Psoas muscle (tissue), 8 donors: ENCODE data around the gene NDST1. TPM values are rescaled to one million over a fixed set of nuclear protein-coding genes. Genes with fewer than 3 reads are reported as not detected.

Experiments used
- ATAC-seq, 4 donors: fragments of 200-7000 bp; cut with Tn5 transposase; one replicate each; pipeline ENCODE4 v1.9.1; 2020; ENCODE audit warnings: moderate library complexity in 3 of 4, mild to moderate bottlenecking in 2 of 4
- DNase-seq, 2 donors: peaks; one replicate each; pipeline ENCODE4 v3.0.0-alpha.2; 2020
- H3K27ac ChIP-seq: fragments of 200-600 bp; one replicate; pipeline ENCODE4 v1.8.0; 2022
- H3K27me3 ChIP-seq, 3 donors: fragments of 200-600 bp in 1 of 3; one replicate each; pipeline versions ENCODE4 v1.6.1 to v1.8.0; 2013 to 2022; ENCODE audit warnings: low read length in 2 of 3, mild to moderate bottlenecking in 2 of 3, moderate library complexity in 1 of 3; ENCODE audit not compliant: insufficient read depth in 3 of 3
- H3K36me3 ChIP-seq, 2 donors: fragments of 200-600 bp in 1 of 2; one replicate each; pipeline versions ENCODE4 v1.6.1 to v1.8.0; 2013 to 2022; ENCODE audit warnings: low read depth in 1 of 2, mild to moderate bottlenecking in 1 of 2, moderate library complexity in 1 of 2; ENCODE audit not compliant: insufficient read depth in 1 of 2
- H3K4me1 ChIP-seq: fragments of 200-600 bp; one replicate; pipeline ENCODE4 v1.8.0; 2022
- H3K4me3 ChIP-seq: fragments of 200-600 bp; one replicate; pipeline ENCODE4 v1.8.0; 2022; ENCODE audit warnings: mild to moderate bottlenecking
- H3K9me3 ChIP-seq: fragments of 200-600 bp; one replicate; pipeline ENCODE4 v1.8.0; 2022
- CTCF ChIP-seq: fragments of 200-600 bp; IDR thresholded peaks from one replicate; pipeline ENCODE4 v1.8.0; 2022; ENCODE audit warnings: antibody characterized with exemption
- WGBS, 3 donors: extraction: QIAGEN DNeasy Blood & Tissue Kit; methylation state at CpG; one replicate each; pipeline versions ENCODE4 v1.1.6 to v1.1.7; 2013; 5-methylcytosine and 5-hydroxymethylcytosine counted together
- intact Hi-C, 2 donors: fragments of 100-400 bp; cut with DNase I; formaldehyde crosslinking; loops; one replicate each; pipeline versions ENCODE4 v1.11.0 to v1.14.2; 2022
- polyA plus RNA-seq, 3 donors: library from polyadenylated mRNA; stranded (reverse); fragments of 200-250 nt; gene quantifications; one replicate each; pipeline ENCODE4 v1.2.3, GENCODE V29; 2013
- total RNA-seq, 4 donors: library from RNA; stranded (reverse); fragmentation: NEBNext Ultra II Directional in 2 of 4; extraction: Animal tissue kit (Norgen Biotek cat#: 25700) in 2 of 4; gene quantifications; one replicate each; pipeline versions ENCODE4 v1.2.1 to v1.2.4, GENCODE V29; 2021 to 2023
- donor health status: healthy with polysubstance abuse.
- donor health status: DM: no; HTN: no; CAD: no; lungs with moderate emphysema.
- donor health status: Bipolar disorder and iron deficiency.
- donor health status: healthy.
- donor health status: DM: yes; HTN: yes; CAD: no.
- donor health status: DM: no; HTN: no; CAD: no.
- donor health status: DM: no; HTN: no; CAD: no.
- donor health status: DM: yes; HTN: yes; CAD: no.

NDST1 gene
- total and polyA plus RNA-seq, 7 donors: 11.0 to 40.2 (median 30.1) TPM

GRCh38 chr5:150529555-150529954 lies 21.6 kb downstream of the NDST1 start:
- WGBS, 3 donors: 47 to 53% (median 51%) methylated on average over 4 of the region's 4 CpGs
- no peak for TF ChIP-seq CTCF
- intact Hi-C loops: loop anchor here in 1 of 2 donors (5.0 kb wide), 1 partner anchor 72 kb away; no protein-coding TSS in a partner anchor
- ATAC-seq: no peak
- H3K36me3 ChIP-seq: peaks cover 0 to 57% of the 10 kb centered on the region in 2 donors
- H3K27me3 ChIP-seq: no peaks in the 10 kb centered on the region
- no peak for DNase-seq
- peaks cover 52% of the 10 kb centered on the region for H3K4me1 ChIP-seq
- no peak overlapping the region for H3K4me3 ChIP-seq
- H3K9me3 ChIP-seq: no peaks in the 10 kb centered on the region
- peak overlapping the region; percentile 2 for H3K27ac ChIP-seq

GRCh38 chr5:150530423-150530822 lies 22.5 kb downstream of the NDST1 start:
- no peaks in the 10 kb centered on the region for H3K9me3 ChIP-seq
- no peak overlapping the region for H3K27ac ChIP-seq
- peaks cover 0 to 66% of the 10 kb centered on the region in 2 donors for H3K36me3 ChIP-seq
- TF ChIP-seq CTCF: no peak
- 79 to 90% (median 88%) methylated on average over 3 of the region's 3 CpGs for WGBS, 3 donors
- peak in 1 of 4 donors; percentile 7 for ATAC-seq
- DNase-seq: no peak
- no peaks in the 10 kb centered on the region for H3K27me3 ChIP-seq
- H3K4me3 ChIP-seq: no peak overlapping the region
- intact Hi-C loops: loop anchor here in 1 of 2 donors (5.0 kb wide), 1 partner anchor 33 kb away; no protein-coding TSS in a partner anchor
- H3K4me1 ChIP-seq: peaks cover 44% of the 10 kb centered on the region

GRCh38 chr5:150530951-150531588 lies 23.1 kb downstream of the NDST1 start:
- H3K36me3 ChIP-seq: peaks cover 3 to 73% of the 10 kb centered on the region in 2 donors

GRCh38 chr5:150531686-150532085 lies 23.8 kb downstream of the NDST1 start:
- intact Hi-C loops: loop anchor here in 1 of 2 donors (5.0 kb wide), 1 partner anchor 34 kb away; no protein-coding TSS in a partner anchor
- peaks cover 31% of the 10 kb centered on the region for H3K4me1 ChIP-seq
- H3K27me3 ChIP-seq: no peaks in the 10 kb centered on the region
- 84 to 93% (median 91%) methylated on average over 9 of the region's 9 CpGs for WGBS, 3 donors
- no peak for ATAC-seq
- peaks cover 3 to 79% of the 10 kb centered on the region in 2 donors for H3K36me3 ChIP-seq
- no peak for DNase-seq
- TF ChIP-seq CTCF: no peak
- H3K27ac ChIP-seq: no peak overlapping the region
- H3K9me3 ChIP-seq: no peaks in the 10 kb centered on the region
- H3K4me3 ChIP-seq: no peak overlapping the region

More at GRCh38 chr5:150530951-150531588, 23.1 kb downstream of the NDST1 start:
- Histone ChIP-seq H3K27ac (no peak overlapping the region), H3K4me3 (no peak overlapping the region), H3K4me1 (peaks cover 37% of the 10 kb centered on the region), H3K27me3 (no peaks in the 10 kb centered on the region), H3K9me3 (no peaks in the 10 kb centered on the region)
- ATAC-seq (no peak), DNase-seq (no peak)
- intact Hi-C loops: loop anchor here in 1 of 2 donors (5.0 kb wide), 1 partner anchor 34 kb away; no protein-coding TSS in a partner anchor
- 92 to 93% (median 93%) methylated on average over 9 of the region's 9 CpGs for WGBS, 3 donors
- no peak for TF ChIP-seq CTCF
